Endometrial microvascular endothelial cells (primary cell): Measurements from ENCODE around the gene SRPK3. TPM values are rescaled to one million over a fixed set of nuclear protein-coding genes. Genes with fewer than 3 reads are reported as not detected.
"Not testable (repeated sequence)": the region's sequence is repeated elsewhere in the genome, so short reads cannot be mapped to it uniquely, and the experiment has no call there.

Experiments
- in situ Hi-C: cut with HindIII; loops from 2 replicates; pipeline ENCODE4 v1.10.0; 2017; ENCODE audit warnings: low sequenced_read_pairs, low pct_unique_long_range_greater_than_20kb; ENCODE audit errors: inconsistent ontology term
- total RNA-seq: library from RNA; depleted of rRNA; stranded (reverse); fragments of >200 nt; gene quantifications from one replicate; pipeline ENCODE4 v1.2.3, GENCODE V29; 2015; ENCODE audit errors: inconsistent ontology term

SRPK3 gene
- total RNA-seq, 1 donor from 2014 or later: 0.56 TPM

DNA sequence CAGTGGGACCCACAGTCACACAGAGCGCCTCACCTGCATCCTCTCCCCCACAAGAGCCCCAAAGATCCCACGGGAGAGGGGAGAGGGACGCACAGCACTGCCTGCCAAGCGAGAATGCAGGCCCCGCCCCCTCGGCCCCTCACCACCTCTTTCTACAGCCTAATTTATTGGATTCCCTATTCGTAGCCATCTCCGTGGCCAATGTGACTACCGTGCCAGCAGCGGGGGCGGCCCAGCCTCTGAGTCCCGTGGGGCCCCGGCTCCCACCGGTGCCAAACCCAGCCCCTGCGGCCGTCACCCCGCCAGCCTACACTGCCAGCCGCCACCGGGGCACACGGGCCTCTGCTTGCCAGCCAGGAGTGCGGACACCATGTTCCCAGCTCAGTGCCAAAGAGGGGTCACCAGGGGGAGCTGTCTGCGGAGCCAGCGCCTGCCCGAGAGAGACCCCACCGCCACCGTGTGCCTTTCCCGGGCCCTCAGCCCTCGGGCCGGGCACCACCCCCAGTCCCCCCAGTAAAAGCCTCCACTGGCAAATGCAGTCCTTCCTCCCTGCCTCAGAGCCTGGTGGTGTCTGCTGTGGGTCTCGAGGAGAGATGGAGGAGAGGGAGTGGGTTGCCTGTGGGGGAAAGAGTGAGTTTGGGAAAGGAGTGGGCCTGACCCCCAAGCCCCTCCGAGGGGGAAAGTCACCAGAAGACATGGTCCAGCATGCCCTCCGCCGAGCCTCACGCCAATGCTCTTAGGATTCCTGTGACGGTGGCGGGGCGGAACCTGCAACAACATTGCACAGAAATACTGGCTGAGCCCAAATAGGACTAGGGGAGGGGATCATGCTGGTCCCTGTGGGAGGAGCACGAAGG is 36.4 kb upstream of the SRPK3 start:
- in situ Hi-C loops: no loop called here

DNA sequence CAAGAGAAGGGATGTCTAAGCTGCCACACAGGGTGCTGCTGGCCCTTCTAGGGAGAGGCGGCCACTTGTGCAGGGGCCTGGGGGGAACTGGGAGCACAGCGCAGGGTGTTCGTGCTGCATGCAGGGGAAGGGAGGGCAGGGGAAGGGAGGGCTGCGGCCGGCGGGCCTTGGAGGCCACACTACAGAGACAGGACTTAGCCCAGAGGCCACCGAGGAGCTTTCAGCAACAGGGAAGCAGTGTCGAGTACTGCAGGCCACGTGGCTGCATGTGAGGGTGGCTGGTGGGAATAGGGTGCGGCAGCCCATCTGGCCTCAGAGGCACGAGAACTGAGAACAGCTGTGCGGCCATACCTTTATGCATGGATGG is 35.8 kb upstream of the SRPK3 start:
- in situ Hi-C loops: not testable (repeated sequence)

DNA sequence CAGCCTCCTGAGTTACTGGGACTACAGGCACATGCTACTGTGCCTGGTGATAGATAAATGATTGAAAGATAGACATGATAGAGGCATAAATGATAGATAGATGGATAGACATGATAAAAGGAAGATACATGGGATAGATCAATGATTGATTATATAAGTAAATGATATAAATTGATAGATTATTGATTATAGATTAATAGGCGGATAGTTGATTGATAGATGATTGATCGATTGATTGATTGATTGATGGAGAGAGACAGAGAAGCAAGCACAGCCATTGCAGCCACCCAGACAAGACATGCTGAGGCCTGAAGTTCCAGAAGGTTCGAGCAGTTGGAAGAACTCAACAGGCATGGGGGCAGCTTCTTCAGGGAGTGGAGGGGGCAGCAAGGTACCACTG is 34.5 kb upstream of the SRPK3 start:
- in situ Hi-C loops: no loop called here

DNA sequence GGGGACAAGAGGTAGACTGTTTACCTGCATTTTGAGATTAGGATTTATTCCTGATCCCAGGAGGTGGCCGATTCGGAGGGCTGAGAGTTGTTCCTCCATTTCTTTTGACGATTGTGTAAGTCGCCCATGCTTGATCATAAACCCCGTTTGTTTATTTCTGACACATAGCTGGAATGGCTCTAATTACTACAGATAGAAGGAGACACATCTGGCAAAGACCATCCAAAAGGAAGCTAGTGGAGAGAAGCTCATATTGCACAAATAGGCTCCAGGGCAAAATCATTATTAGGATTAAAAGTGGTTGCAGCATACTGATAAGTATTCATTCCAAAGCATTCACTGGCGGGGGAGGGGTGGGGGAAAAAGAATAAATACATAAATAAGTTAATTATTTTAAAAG is 33.9 kb upstream of the SRPK3 start:
- in situ Hi-C loops: not testable (repeated sequence)

DNA sequence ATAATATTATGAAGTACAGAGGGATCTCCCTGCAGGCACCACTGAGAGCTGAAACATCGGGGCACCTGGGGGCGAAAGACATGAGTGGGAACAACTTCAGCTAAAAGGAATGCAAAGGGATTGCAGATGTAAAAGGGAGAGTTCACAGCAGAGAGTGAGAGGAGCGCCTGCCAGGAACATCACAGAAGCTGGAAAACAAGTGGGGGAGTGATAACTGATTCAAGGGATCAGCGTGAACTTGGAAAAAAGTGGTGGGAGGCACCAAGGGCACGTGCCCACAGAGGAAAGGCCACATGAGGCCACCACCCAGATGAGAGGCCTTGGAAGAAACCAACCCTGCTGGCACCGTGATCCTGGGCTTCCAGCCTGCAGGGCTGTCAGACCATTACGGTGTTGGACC is 31.8 kb upstream of the SRPK3 start:
- in situ Hi-C loops: not testable (repeated sequence)

DNA sequence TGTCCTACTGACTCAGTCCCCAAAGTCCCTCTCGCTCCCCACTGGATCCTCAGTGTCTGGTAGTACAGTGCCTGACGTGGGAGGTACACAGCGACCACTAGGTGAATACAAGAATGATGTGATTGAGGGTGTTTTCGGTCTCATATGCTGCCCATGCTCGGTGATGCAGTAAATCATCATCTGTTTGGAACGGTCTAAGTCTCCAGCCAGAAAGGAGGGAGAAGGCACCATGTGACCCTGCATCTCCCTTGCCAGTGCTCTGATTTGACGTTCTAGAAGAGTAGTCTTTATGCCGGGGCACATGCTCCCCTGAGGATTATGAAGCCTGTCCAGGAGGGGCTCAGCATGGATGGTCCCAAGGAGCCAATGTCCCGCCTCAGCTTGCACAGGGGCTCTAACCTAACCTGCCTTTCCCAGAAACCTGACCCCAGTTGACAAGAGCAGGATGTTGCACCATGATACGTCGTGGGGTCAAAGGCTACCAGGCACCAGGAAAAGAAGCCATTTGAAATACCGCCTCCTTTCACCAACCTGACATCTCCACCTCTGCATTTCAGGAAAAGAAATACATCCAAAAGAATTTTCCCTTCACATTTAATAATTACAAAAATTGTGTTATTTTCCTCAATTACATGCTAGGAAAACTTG is 30.6 kb upstream of the SRPK3 start:
- in situ Hi-C loops: no loop called here

DNA sequence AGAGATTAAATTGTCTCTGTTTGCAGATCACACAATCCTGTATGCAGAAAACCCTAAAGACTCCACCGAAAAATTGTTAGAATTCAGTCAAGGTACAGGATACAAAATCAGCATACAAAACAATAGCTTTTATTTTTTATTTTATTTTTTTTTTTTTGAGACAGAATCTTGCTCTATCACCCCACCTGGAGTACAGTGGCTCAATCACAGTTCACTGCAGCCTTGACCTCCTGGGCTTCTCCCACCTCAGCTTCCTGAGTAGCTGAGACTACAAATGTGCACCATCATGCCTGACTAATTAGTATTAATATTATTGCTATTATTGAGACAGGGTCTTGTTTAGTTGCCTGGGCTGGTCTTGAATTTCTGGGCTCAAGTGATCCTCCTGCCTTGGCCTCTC is 25.7 kb upstream of the SRPK3 start:
- in situ Hi-C loops: no loop called here

DNA sequence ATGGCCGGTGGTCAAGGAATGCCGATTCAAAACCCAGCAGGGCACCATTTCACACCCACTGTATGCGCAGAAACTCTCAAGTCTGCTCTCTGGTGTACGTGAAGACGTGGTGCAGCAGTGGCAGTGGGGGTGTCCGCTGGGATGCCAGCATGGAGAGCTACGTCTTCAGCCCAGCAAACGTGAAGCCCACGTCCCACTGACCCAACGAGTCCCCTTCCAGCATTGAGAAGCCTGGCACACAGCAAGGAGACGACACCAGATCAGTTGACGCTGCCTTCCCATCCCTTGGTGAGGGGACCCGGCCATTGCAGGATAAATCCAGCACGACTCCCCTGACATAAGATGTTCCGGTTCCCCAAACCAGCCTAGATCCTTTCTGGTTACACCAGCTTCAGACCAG is 19.0 kb upstream of the SRPK3 start:
- in situ Hi-C loops: no loop called here

DNA sequence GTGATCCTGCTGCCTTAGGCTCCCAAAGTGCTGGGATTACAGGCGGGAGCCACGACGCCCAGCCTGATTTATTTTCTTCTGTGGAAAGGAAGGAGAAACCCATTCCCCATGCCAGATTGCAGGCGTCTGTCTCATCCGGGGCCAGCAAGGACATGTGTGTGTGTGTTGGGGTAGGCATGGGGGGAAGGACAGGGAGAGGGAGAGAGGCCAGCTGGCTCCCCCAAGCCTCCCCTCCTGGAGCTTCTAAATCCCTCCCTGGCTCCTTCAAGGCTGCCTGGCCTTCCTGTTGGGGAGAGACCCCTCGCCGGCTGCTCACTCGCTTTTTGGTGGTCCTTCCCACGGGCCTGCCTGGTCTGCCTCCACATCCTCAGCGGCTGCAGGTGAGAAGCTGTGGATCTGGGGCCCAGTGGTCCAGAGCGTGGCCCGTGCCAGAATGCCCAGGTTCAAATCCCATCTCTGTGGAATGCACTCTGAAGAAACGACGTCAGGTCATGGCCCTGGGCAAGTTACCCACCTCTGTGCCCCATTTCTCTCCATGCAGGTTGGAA is 18.1 kb upstream of the SRPK3 start:
- in situ Hi-C loops: no loop called here

DNA sequence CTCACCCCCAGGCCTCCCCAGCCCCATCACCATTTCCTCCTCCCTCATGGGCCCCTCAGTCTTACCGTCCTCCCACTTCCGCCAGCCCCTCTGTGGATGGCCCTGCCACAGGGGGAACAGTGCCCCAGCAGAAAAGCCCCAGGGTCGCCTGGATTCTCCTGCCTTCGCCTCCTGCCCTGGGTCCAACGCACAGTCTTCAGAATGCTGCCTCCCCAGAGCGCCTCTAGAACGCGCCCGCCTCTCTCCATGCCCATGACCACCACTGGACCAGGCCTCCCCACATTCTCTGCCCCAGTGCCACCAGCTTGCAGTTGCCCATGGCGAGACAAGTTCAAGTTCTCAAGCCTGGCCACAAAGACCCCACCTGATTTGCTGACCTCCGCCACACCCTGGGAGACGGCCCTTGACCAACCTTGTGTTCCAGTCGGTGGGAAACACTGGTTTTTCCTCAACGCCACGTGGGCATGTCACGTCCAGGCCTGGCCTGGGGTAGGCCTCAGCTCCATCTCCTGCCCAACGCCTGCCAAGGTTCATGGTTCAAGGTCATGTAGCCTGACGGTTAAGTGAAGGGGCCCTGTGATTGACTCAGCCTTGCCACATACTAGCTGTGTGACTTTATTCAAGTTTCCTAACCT is 17.4 kb upstream of the SRPK3 start:
- in situ Hi-C loops: no loop called here

DNA sequence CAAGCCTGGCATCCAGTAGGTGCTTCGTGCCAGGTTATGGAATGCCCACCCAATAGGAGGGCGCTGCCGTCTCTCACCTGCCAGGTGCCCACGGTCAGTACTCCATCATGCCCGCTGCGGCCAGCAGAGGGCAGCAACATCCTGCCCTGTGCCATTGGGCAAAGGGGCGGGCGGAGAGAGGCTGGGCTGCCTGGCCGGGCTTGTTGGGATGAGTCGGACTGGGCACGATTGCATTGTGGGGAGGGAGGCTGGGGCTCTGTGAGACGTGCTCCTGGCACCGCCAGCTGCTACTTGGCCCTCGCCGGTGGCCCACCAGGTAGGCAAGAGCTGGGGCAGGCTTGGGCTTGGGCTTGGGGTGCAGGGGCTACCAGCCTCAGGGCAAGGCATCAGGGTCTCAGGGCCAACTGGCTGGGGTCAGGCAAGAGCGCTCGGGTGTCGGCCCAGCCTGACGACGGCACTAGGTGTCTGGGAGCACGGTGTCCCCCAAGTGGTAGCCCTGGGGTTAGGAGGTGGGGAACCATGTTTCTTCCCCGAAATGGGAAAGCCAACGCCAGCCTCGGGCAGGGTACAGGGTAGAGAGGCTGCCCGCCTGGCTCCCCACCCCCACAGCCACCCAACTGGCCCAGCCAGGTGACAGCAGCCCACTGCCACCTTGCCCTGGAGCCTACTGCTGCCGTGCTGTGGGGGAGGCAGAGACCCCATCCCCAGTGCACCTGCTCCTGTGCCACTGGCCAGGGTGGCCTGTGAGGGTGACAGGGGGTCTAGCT is 16.7 kb upstream of the SRPK3 start, which contains the start of gene PLXNB3:
Gene PLXNB3, plus strand, starts transcription at position 261 of the 767 bp plus-strand sequence. CDS start 1,287 bp downstream, outside the sequence.
- in situ Hi-C loops: no loop called here

DNA sequence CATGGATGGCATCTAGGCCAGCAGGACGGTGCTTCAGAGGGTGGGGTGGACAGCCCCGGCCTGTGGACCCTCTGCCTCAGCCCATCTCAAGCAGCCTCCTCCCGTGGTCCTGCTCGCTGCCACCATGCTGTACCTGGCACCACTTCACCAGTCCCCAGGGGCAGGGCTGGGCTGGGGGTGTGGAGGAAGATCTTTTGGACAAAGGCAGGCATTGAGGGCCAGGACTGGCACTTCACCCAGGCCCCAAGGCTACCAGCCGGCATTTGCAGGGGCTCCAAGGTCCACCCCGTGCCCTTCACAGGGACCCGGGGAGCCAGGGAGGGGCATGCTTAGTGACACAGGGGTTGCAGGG is 16.1 kb upstream of the SRPK3 start:
- in situ Hi-C loops: no loop called here

DNA sequence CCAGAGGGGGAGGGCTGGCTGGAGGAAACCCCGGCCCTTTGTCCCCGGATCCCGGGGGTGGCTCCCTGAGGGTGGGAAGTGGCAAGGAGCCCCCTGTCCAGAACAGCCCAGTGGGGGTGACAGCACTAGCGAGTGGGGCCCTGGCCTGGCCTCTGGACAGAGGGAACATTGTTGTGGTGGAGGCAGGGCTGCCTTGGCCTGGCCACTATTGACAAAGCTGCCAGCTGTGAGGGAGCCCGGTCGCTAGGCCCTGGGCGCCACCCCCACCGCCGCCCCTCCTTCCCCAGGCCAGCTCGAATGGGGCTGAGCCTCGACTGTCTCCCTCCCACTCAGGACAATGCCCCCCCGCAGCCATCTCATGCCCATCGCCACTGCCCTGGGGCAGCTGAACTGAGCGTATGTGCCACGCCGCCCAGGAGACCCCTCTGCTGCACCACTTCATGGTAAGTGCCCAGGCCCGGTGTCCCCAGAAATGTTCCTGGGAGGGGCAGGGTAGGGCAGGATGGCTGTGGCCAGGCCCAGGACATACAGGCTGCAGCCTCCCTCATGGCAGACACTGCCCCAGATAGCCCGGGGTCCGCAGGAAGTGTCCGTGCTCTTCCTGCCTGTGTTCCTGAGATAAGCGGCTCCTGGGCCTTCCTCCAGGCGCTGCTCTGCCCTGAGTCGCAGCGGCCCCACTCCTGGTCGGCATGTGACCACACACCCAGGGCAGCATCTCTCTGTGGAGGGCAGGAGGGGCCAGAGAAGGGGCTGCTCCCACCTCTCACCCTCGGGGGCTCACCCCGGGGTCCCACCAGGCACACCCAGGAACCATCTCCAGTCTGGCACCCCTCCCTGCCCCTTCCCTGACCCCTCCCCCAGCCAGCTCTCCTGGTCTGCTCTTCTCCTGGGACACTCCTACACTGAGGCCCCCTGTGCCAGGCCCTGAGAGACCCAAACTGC is 15.4 kb upstream of the SRPK3 start:
- in situ Hi-C loops: no loop called here

DNA sequence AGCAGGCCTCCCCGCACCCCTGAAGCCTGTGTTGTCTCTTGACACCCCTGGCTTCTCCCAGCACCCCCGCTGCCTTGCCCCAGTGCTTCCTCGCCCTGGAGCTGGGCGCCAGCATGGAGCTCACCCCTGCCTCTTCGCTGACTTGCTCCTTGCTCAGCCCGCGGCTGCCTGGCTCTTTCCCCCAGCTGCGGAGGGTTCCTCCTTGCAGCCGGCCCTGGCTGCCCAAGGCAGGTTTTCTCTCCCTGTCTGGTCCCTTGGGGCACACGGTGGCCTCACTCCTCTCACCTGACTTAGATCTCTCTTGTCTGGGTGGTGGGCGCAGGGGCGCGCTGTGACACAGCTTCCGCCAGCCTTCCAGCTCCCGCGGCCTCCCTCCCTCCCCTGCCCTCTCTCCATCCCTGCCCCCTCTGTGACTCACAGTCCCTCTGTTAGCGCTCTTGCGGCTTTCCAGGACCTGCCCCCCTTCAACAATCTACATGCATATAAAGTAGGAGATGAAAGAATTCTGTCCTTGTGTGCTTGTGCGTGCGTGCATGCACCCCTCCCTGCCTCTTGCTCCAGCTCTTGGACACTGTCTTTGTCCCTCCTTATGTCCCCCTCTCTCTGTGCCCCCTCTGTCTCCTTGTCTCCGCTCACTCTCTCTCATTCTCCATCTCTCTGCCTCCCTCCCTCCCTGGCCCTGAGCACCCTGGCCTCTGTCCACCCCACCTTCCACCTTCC is 14.6 kb upstream of the SRPK3 start:
- in situ Hi-C loops: no loop called here

DNA sequence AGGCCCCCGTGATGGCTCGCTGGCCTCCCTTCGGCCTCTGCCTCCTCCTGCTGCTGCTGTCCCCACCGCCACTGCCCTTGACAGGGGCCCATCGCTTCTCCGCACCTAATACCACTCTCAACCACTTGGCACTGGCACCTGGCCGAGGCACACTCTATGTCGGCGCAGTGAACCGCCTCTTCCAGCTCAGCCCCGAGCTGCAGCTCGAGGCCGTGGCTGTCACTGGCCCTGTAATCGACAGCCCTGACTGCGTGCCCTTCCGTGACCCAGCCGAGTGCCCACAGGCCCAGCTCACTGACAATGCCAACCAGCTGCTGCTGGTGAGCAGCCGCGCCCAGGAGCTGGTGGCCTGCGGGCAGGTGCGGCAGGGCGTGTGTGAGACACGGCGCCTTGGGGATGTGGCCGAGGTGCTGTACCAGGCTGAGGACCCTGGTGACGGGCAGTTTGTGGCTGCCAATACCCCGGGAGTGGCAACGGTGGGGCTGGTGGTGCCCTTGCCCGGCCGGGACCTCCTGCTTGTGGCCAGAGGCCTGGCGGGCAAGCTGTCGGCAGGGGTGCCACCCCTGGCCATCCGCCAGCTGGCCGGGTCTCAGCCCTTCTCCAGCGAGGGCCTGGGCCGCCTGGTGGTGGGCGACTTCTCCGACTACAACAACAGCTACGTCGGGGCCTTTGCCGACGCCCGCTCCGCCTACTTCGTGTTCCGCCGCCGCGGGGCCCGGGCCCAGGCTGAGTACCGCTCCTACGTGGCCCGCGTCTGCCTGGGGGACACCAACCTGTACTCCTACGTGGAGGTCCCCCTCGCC is 13.8 kb upstream of the SRPK3 start:
- in situ Hi-C loops: no loop called here

DNA sequence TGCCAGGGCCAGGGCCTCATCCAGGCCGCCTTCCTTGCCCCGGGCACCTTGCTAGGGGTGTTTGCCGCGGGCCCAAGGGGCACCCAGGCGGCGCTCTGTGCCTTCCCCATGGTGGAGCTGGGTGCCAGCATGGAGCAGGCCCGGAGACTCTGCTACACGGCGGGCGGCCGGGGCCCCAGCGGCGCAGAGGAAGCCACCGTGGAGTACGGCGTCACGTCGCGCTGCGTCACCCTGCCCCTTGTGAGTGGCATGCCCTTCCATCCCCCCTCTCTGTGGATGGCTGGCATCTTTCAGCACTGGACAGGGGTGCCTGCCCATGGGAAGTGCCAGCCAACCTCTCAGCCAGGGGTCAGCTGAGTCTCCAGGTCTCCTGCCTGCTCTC is 13.2 kb upstream of the SRPK3 start:
- in situ Hi-C loops: no loop called here
